ENCODE data around the gene SLAMF7. TPM values are rescaled to one million over a fixed set of nuclear protein-coding genes. Genes with fewer than 3 reads are reported as not detected.
A peak's percentile ranks its signal among the peaks of the same experiment; 100 is the strongest.

SLAMF7 gene
- total and polyA plus RNA-seq, 2 experiments from 2014 or later, result 0.11 TPM; not detected in 1

GRCh38 chr1:160780398-160780755 is 41.3 kb downstream of the SLAMF7 start (continued):
- TF ChIP-seq REST (IDR thresholded peaks at IDR 0.05; ENCODE audit: unreplicated experiment) (no peak), ZNF331 (CRISPR knock-in tag; IDR thresholded peaks at IDR 0.05; ENCODE audit: low read depth) (no peak)

GRCh38 chr1:160781186-160781766 is 42.2 kb downstream of the SLAMF7 start:
- H3K27ac Mint-ChIP-seq, result no peak overlapping the region
- no peaks in the 10 kb centered on the region for H4K20me1 ChIP-seq (replicated peaks; ENCODE audit: insufficient read depth)
- H3K4me3 ChIP-seq, result no peak overlapping the region
- H3K9me2 ChIP-seq (ENCODE audit: insufficient read depth), result peaks cover 2% of the 10 kb centered on the region; the same call in 1 of the 2 replicates
- peaks cover 3% of the 10 kb centered on the region; the same call in 1 of the 2 replicates for H3K36me3 ChIP-seq (ENCODE audit: insufficient read depth)
- H3F3A ChIP-seq (replicated peaks; ENCODE audit: low read depth), result no peaks in the 10 kb centered on the region
- H3K4me1 ChIP-seq (ENCODE audit: insufficient read depth), result 0 out of 2 replicates have a peak, but pooled peaks cover 3% of the 10 kb centered on the region
- ATAC-seq, result no peak
- H3K27me3 Mint-ChIP-seq (ENCODE audit: insufficient read depth, low read depth, poor library complexity), result peaks cover 7% of the 10 kb centered on the region
- H3K36me3 Mint-ChIP-seq (ENCODE audit: low read depth), result peaks cover 7% of the 10 kb centered on the region; the same call in 2 of the 3 replicates
- 0 out of 2 replicates have a peak overlapping the region, but pooled peaks have one; percentile 7 for H2AFZ ChIP-seq
- no peak overlapping the region for H3K4me3 Mint-ChIP-seq
- no peak overlapping the region for H3K4me2 ChIP-seq
- H3K79me2 ChIP-seq (replicated peaks; ENCODE audit: insufficient read depth), result no peaks in the 10 kb centered on the region
- H3K27me3 ChIP-seq (ENCODE audit: insufficient read depth), result no peaks in the 10 kb centered on the region
- DNase-seq (ENCODE audit: low spot score), result no peak
- H3K9me3 Mint-ChIP-seq, result peaks cover 23% of the 10 kb centered on the region
- no peak overlapping the region for H3K27ac ChIP-seq (ENCODE audit: low read depth)
- H3K4me1 Mint-ChIP-seq, result no peaks in the 10 kb centered on the region
- TF ChIP-seq CREB1 (CRISPR knock-in tag; IDR thresholded peaks at IDR 0.05; ENCODE audit: low read depth) (no peak), JUNB (IDR thresholded peaks at IDR 0.05; ENCODE audit: unreplicated experiment) (no peak), ZNF331 (CRISPR knock-in tag; IDR thresholded peaks at IDR 0.05; ENCODE audit: low read depth) (no peak), EZH2phosphoT487 (IDR thresholded peaks at IDR 0.05; ENCODE audit: unreplicated experiment) (no peak), NANOG (IDR thresholded peaks at IDR 0.05; ENCODE audit: borderline replicate concordance) (no peak), REST (IDR thresholded peaks at IDR 0.05; ENCODE audit: unreplicated experiment) (no peak), ETS1 (IDR thresholded peaks at IDR 0.05) (no peak), POLR2AphosphoS5 (IDR thresholded peaks at IDR 0.05; ENCODE audit: low read depth) (no peak), STAT1 (IDR thresholded peaks at IDR 0.05; ENCODE audit: unreplicated experiment) (no peak), EZH2 (IDR thresholded peaks at IDR 0.05; ENCODE audit: low read depth, unreplicated experiment) (no peak), CTCF (conservative IDR thresholded peaks at IDR 0.05; ENCODE audit: low read depth in 2 of 2) (no peak)
